Kidney epithelial cell (primary cell): ENCODE measurements around the gene MIPEP. TPM values are rescaled to one million over a fixed set of nuclear protein-coding genes. Genes with fewer than 3 reads are reported as not detected.

ENCODE experiments used
- DNase-seq: peaks from one replicate; pipeline ENCODE4 v3.0.0-alpha.2; 2010; ENCODE audit warnings: low read depth
- H3K27me3 ChIP-seq: 2 replicates; pipeline ENCODE4 v1.6.0; 2011; ENCODE audit warnings: low read length; ENCODE audit not compliant: control insufficient read depth, insufficient read depth
- H3K36me3 ChIP-seq: 2 replicates; pipeline ENCODE4 v1.5.1; 2011; ENCODE audit warnings: low read length; ENCODE audit not compliant: control insufficient read depth, insufficient read depth
- H3K4me3 ChIP-seq: 2 replicates; pipeline ENCODE4 v1.5.1; 2011; ENCODE audit warnings: low read depth, mild to moderate bottlenecking, control low read depth, low read length
- CTCF ChIP-seq: IDR thresholded peaks from 2 replicates; pipeline ENCODE4 v1.5.1; 2011; ENCODE audit warnings: mild to moderate bottlenecking, moderate library complexity, low read length, control low read depth, inconsistent platforms; ENCODE audit not compliant: insufficient read depth, poor library complexity, severe bottlenecking
- total RNA-seq: library from RNA; depleted of rRNA; stranded (reverse); fragments of >200 nt; gene quantifications from 2 replicates; pipeline ENCODE4 v1.2.3, GENCODE V29; 2015

Gene MIPEP
- total RNA-seq, 1 donor from 2014 or later = 25.6 TPM

- Histone ChIP-seq H3K27me3 (no peaks in the 10 kb centered on the region), H3K36me3 (no peaks in the 10 kb centered on the region), H3K4me3 (no peak overlapping the region)
- peak; percentile 70 for DNase-seq
- peak; percentile 62 for TF ChIP-seq CTCF
Measured at GRCh38 chr13:23921451-23921888, 32.3 kb upstream of the MIPEP start.

GRCh38 chr13:23919006-23919405 is 29.8 kb upstream of the MIPEP start:
- TF ChIP-seq CTCF = no peak
- Histone ChIP-seq H3K27me3 (no peaks in the 10 kb centered on the region), H3K4me3 (no peak overlapping the region), H3K36me3 (no peaks in the 10 kb centered on the region)
- DNase-seq = no peak

GRCh38 chr13:23918208-23918607 is 29.0 kb upstream of the MIPEP start:
- H3K27me3 ChIP-seq = no peaks in the 10 kb centered on the region
- no peak for TF ChIP-seq CTCF
- no peak overlapping the region for H3K4me3 ChIP-seq
- no peaks in the 10 kb centered on the region for H3K36me3 ChIP-seq
- no peak for DNase-seq

- H3K27me3 ChIP-seq = no peaks in the 10 kb centered on the region
- DNase-seq = no peak
- H3K4me3 ChIP-seq = no peak overlapping the region
- H3K36me3 ChIP-seq = no peaks in the 10 kb centered on the region
- peak; percentile 3 for TF ChIP-seq CTCF
Measured at GRCh38 chr13:23915308-23915707, 26.1 kb upstream of the MIPEP start.

GRCh38 chr13:23912469-23912868 is 23.3 kb upstream of the MIPEP start:
- no peak for TF ChIP-seq CTCF
- Histone ChIP-seq H3K4me3 (no peak overlapping the region), H3K36me3 (no peaks in the 10 kb centered on the region), H3K27me3 (no peaks in the 10 kb centered on the region)
- DNase-seq = no peak

- Histone ChIP-seq H3K36me3 (no peaks in the 10 kb centered on the region), H3K27me3 (no peaks in the 10 kb centered on the region), H3K4me3 (no peak overlapping the region)
- TF ChIP-seq CTCF = no peak
- no peak for DNase-seq
Measured at GRCh38 chr13:23909606-23910005, 20.4 kb upstream of the MIPEP start.
